ENCODE measurements around the gene CTNNA2.

CTNNA2 gene

GRCh38 chr2:79512442-79513401, at the start of gene CTNNA2:
CTNNA2 (plus strand) TSS chr2:79513051.
- DNase-seq (ENCODE audit: low read depth), result peak; percentile 2

GRCh38 chr2:79487399-79487798, 25.5 kb upstream of the CTNNA2 start:
- no peak for DNase-seq (ENCODE audit: low read depth)

- DNase-seq (ENCODE audit: low read depth), result peak; percentile 13
Observed at GRCh38 chr2:79511320-79511951, 1.4 kb upstream of the CTNNA2 start.

GRCh38 chr2:79513711-79514110, 860 bp downstream of the CTNNA2 start:
- no peak for DNase-seq (ENCODE audit: low read depth)

GRCh38 chr2:79529636-79530035, 16.8 kb downstream of the CTNNA2 start:
- DNase-seq (ENCODE audit: low read depth), result no peak

GRCh38 chr2:79530443-79530842, 17.6 kb downstream of the CTNNA2 start:
- peak; percentile 2 for DNase-seq (ENCODE audit: low read depth)

- DNase-seq (ENCODE audit: low read depth), result no peak
Observed at GRCh38 chr2:79547568-79547967, 34.7 kb downstream of the CTNNA2 start.

- DNase-seq (ENCODE audit: low read depth), result no peak
Observed at GRCh38 chr2:79552653-79553052, 39.8 kb downstream of the CTNNA2 start.

GRCh38 chr2:79554899-79555298, 42.0 kb downstream of the CTNNA2 start:
- DNase-seq (ENCODE audit: low read depth), result no peak

- DNase-seq (ENCODE audit: low read depth), result no peak
Observed at GRCh38 chr2:79564065-79564464, 51.2 kb downstream of the CTNNA2 start.

GRCh38 chr2:79569048-79569447, 56.2 kb downstream of the CTNNA2 start:
- DNase-seq (ENCODE audit: low read depth), result no peak

GRCh38 chr2:79573895-79574674, 61.2 kb downstream of the CTNNA2 start:
- DNase-seq (ENCODE audit: low read depth), result no peak

GRCh38 chr2:79576451-79576850, 63.6 kb downstream of the CTNNA2 start:
- no peak for DNase-seq (ENCODE audit: low read depth)

GRCh38 chr2:79578952-79579351, 66.1 kb downstream of the CTNNA2 start:
- no peak for DNase-seq (ENCODE audit: low read depth)

- peak; percentile 45 for DNase-seq (ENCODE audit: low read depth)
Observed at GRCh38 chr2:79580175-79580574, 67.3 kb downstream of the CTNNA2 start.

- DNase-seq (ENCODE audit: low read depth), result peak; percentile 68
Observed at GRCh38 chr2:79585701-79586433, 73.0 kb downstream of the CTNNA2 start.

GRCh38 chr2:79591281-79591680, 78.4 kb downstream of the CTNNA2 start:
- no peak for DNase-seq (ENCODE audit: low read depth)

GRCh38 chr2:79593237-79593867, 80.5 kb downstream of the CTNNA2 start:
- DNase-seq (ENCODE audit: low read depth), result no peak

- DNase-seq (ENCODE audit: low read depth), result no peak
Observed at GRCh38 chr2:79596403-79596802, 83.6 kb downstream of the CTNNA2 start.

- DNase-seq (ENCODE audit: low read depth), result no peak
Observed at GRCh38 chr2:79604748-79605147, 91.9 kb downstream of the CTNNA2 start.

- DNase-seq (ENCODE audit: low read depth), result no peak
Observed at GRCh38 chr2:79611448-79612016, 98.7 kb downstream of the CTNNA2 start.
